Omental fat pad (tissue), 4 donors: Measurements from ENCODE around the gene RNF38. TPM values are rescaled to one million over a fixed set of nuclear protein-coding genes. Genes with fewer than 3 reads are reported as not detected.
"Not testable (repeated sequence)": the region's sequence is repeated elsewhere in the genome, so short reads cannot be mapped to it uniquely, and the experiment has no call there.

Experiments
- ATAC-seq: fragments of 150-250 bp; one replicate; pipeline ENCODE4 v1.9.1; 2016; ENCODE audit warnings: mild to moderate bottlenecking, moderate library complexity; ENCODE audit not compliant: low FRiP score
- DNase-seq: peaks from one replicate; pipeline ENCODE4 v3.0.0-alpha.2; 2019; ENCODE audit warnings: low spot score
- CTCF ChIP-seq, 3 donors: fragments of 450-650 bp; IDR thresholded peaks; one replicate each; pipeline ENCODE4 v1.5.1; 2016 to 2017; ENCODE audit warnings: antibody characterized with exemption in 3 of 3, mild to moderate bottlenecking in 3 of 3, moderate library complexity in 2 of 3
- total RNA-seq, 4 donors: library from RNA; depleted of rRNA; stranded (reverse); fragments of >200 nt; gene quantifications; one replicate each; pipeline ENCODE4 v1.1.0, GENCODE V29; 2016

RNF38 gene
- total RNA-seq, 4 donors from 2014 or later = 19.9 to 37.8 (median 23.2) TPM

- ATAC-seq (no peak), DNase-seq (no peak)
- no peak for TF ChIP-seq CTCF (IDR thresholded peaks at IDR 0.05)
These were observed 68.1 kb downstream of the RNF38 start for GRCh38 chr9:36332006-36332405.

GRCh38 chr9:36328798-36329411 lies 71.2 kb downstream of the RNF38 start:
- peak in 2 of 3 donors; percentile 36 to 43 for TF ChIP-seq CTCF (IDR thresholded peaks at IDR 0.05)
- DNase-seq = no peak
- ATAC-seq = no peak

- DNase-seq (no peak), ATAC-seq (no peak)
- TF ChIP-seq CTCF (IDR thresholded peaks at IDR 0.05) = no peak
These were observed 74.8 kb downstream of the RNF38 start for GRCh38 chr9:36325081-36325828.

GRCh38 chr9:36323926-36324325 lies 76.1 kb downstream of the RNF38 start:
- TF ChIP-seq CTCF (IDR thresholded peaks at IDR 0.05) = no peak
- DNase-seq = no peak
- ATAC-seq = no peak

GRCh38 chr9:36322462-36322861 lies 77.6 kb downstream of the RNF38 start:
- DNase-seq (no peak), ATAC-seq (no peak)
- TF ChIP-seq CTCF (IDR thresholded peaks at IDR 0.05) = no peak

GRCh38 chr9:36321903-36322302 lies 78.2 kb downstream of the RNF38 start:
- not testable (repeated sequence) for ATAC-seq, DNase-seq

- ATAC-seq (no peak), DNase-seq (no peak)
- TF ChIP-seq CTCF (IDR thresholded peaks at IDR 0.05) = no peak
These were observed 79.6 kb downstream of the RNF38 start for GRCh38 chr9:36320466-36320865.
